GM12875 (cell line): Measurements from ENCODE around the gene PRPF19.

ENCODE experiments used
- H3K4me3 ChIP-seq: one replicate; pipeline ENCODE4 v1.5.1; 2011; ENCODE audit warnings: low read depth, low read length, control low read depth
- CTCF ChIP-seq: IDR thresholded peaks from 2 replicates; pipeline ENCODE4 v1.5.1; 2011; ENCODE audit warnings: low read depth, mild to moderate bottlenecking, control low read depth, inconsistent platforms, low read length, moderate library complexity, borderline replicate concordance; ENCODE audit not compliant: insufficient read depth

The PRPF19 gene

GRCh38 chr11:60873533-60873932 lies 32.9 kb downstream of the PRPF19 start:
- H3K4me3 ChIP-seq = no peak overlapping the region
- TF ChIP-seq CTCF = no peak

GRCh38 chr11:60872961-60873524 lies 33.3 kb downstream of the PRPF19 start:
- TF ChIP-seq CTCF = no peak
- no peak overlapping the region for H3K4me3 ChIP-seq

- TF ChIP-seq CTCF = no peak
Observed at GRCh38 chr11:60872124-60872960, 34.0 kb downstream of the PRPF19 start.

GRCh38 chr11:60871378-60872061 lies 34.9 kb downstream of the PRPF19 start:
- no peak for TF ChIP-seq CTCF
- no peak overlapping the region for H3K4me3 ChIP-seq

More at GRCh38 chr11:60872124-60872960, 34.0 kb downstream of the PRPF19 start:
- H3K4me3 ChIP-seq = no peak overlapping the region

GRCh38 chr11:60870733-60871377 lies 35.5 kb downstream of the PRPF19 start:
- H3K4me3 ChIP-seq = no peak overlapping the region
- TF ChIP-seq CTCF = no peak

GRCh38 chr11:60870276-60870675 lies 36.1 kb downstream of the PRPF19 start:
- no peak for TF ChIP-seq CTCF
- H3K4me3 ChIP-seq = no peak overlapping the region
